Measurements from ENCODE around the gene SAP30BP. TPM values are rescaled to one million over a fixed set of nuclear protein-coding genes. Genes with fewer than 3 reads are reported as not detected.

Gene SAP30BP
- total and polyA plus RNA-seq, 2 of the 13 experiments (the other 11 are each of a cell fraction or from before 2014, with no cell fraction given): 67.7 to 99.4 TPM

DNA sequence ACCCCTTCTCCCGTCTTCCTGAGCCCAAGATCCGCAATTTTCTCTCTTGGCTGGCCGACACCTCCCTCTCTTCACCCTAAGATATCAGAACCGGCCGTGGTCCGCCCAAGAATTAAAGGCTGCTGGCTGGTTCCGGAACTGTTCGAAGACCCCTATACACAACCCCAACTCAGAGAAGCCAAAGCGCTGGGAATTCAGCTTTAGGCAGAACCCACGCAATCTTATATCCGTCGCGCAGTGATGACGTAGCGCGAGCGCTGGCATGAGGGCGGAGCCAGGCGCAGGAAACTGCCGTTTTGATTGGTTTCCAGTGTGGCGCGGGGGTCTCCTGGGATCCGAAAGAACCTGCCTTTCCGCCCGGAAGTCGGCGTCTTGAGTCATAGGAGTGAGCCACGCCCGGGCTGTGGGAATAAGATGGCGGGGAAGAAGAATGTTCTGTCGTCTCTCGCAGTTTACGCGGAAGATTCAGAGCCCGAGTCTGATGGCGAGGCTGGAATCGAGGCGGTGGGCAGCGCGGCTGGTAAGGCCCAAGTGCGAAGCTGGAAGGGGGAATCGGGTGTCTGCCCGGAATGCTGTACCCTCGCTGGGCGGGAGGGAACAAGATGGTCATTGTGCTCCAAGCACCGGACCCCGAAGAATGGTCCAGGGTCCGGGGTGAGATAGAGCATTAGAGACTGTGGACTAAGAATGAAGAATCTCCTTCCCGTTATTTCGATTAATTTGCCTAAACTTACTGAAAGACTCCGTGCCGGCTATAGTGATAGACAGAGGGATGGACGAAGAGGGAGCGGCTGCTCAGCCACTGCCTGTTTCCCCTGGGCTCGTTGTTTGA, at the start of gene SAP30BP, which contains the start of gene RECQL5 (continued):
- TF ChIP-seq, protein P1, sequence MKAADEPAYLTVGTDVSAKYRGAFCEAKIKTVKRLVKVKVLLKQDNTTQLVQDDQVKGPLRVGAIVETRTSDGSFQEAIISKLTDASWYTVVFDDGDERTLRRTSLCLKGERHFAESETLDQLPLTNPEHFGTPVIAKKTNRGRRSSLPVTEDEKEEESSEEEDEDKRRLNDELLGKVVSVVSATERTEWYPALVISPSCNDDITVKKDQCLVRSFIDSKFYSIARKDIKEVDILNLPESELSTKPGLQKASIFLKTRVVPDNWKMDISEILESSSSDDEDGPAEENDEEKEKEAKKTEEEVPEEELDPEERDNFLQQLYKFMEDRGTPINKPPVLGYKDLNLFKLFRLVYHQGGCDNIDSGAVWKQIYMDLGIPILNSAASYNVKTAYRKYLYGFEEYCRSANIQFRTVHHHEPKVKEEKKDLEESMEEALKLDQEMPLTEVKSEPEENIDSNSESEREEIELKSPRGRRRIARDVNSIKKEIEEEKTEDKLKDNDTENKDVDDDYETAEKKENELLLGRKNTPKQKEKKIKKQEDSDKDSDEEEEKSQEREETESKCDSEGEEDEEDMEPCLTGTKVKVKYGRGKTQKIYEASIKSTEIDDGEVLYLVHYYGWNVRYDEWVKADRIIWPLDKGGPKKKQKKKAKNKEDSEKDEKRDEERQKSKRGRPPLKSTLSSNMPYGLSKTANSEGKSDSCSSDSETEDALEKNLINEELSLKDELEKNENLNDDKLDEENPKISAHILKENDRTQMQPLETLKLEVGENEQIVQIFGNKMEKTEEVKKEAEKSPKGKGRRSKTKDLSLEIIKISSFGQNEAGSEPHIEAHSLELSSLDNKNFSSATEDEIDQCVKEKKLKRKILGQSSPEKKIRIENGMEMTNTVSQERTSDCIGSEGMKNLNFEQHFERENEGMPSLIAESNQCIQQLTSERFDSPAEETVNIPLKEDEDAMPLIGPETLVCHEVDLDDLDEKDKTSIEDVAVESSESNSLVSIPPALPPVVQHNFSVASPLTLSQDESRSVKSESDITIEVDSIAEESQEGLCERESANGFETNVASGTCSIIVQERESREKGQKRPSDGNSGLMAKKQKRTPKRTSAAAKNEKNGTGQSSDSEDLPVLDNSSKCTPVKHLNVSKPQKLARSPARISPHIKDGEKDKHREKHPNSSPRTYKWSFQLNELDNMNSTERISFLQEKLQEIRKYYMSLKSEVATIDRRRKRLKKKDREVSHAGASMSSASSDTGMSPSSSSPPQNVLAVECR (CRISPR knock-in tag; IDR thresholded peaks at IDR 0.05; ENCODE audit: borderline replicate concordance): peak; percentile 95
- TF ChIP-seq KLF9 (CRISPR knock-in tag; IDR thresholded peaks at IDR 0.05; ENCODE audit: low read depth) (no peak), ZNF234 (CRISPR knock-in tag; conservative IDR thresholded peaks at IDR 0.05) (no peak), BHLHE40 (IDR thresholded peaks at IDR 0.05; ENCODE audit: low read length) (no peak; the same call in 1 of the 2 replicates), ZNF768 (CRISPR knock-in tag; IDR thresholded peaks at IDR 0.05) (peak; percentile 62; the same call in 1 of the 2 replicates), SRSF4 (IDR thresholded peaks at IDR 0.05; ENCODE audit: low read depth, low read length, poor library complexity, severe bottlenecking) (no peak), MAFF (IDR thresholded peaks at IDR 0.05; ENCODE audit: low read depth, low read length) (0 out of 2 replicates have a peak, but pooled peaks have one; percentile 5), PHB2 (IDR thresholded peaks at IDR 0.05; ENCODE audit: partially characterized antibody) (no peak), ZSCAN20 (CRISPR knock-in tag; IDR thresholded peaks at IDR 0.05; ENCODE audit: borderline replicate concordance) (no peak), SRSF9 (IDR thresholded peaks at IDR 0.05; ENCODE audit: borderline replicate concordance, insufficient read depth, low read depth, low read length, poor library complexity, severe bottlenecking) (no peak), ZNF713 (CRISPR knock-in tag; IDR thresholded peaks at IDR 0.05) (peak; percentile 49; the same call in 1 of the 2 replicates), FOXK2 (IDR thresholded peaks at IDR 0.05) (0 out of 2 replicates have a peak, but pooled peaks have one; percentile 18), SP1 (IDR thresholded peaks at IDR 0.05) (no peak), SP1 (CRISPR knock-in tag; IDR thresholded peaks at IDR 0.05) (peak; percentile 82)
- TF ChIP-seq, protein P2, sequence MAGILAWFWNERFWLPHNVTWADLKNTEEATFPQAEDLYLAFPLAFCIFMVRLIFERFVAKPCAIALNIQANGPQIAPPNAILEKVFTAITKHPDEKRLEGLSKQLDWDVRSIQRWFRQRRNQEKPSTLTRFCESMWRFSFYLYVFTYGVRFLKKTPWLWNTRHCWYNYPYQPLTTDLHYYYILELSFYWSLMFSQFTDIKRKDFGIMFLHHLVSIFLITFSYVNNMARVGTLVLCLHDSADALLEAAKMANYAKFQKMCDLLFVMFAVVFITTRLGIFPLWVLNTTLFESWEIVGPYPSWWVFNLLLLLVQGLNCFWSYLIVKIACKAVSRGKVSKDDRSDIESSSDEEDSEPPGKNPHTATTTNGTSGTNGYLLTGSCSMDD (CRISPR knock-in tag; IDR thresholded peaks at IDR 0.05): no peak
- TF ChIP-seq, protein P3, sequence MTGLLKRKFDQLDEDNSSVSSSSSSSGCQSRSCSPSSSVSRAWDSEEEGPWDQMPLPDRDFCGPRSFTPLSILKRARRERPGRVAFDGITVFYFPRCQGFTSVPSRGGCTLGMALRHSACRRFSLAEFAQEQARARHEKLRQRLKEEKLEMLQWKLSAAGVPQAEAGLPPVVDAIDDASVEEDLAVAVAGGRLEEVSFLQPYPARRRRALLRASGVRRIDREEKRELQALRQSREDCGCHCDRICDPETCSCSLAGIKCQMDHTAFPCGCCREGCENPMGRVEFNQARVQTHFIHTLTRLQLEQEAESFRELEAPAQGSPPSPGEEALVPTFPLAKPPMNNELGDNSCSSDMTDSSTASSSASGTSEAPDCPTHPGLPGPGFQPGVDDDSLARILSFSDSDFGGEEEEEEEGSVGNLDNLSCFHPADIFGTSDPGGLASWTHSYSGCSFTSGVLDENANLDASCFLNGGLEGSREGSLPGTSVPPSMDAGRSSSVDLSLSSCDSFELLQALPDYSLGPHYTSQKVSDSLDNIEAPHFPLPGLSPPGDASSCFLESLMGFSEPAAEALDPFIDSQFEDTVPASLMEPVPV (CRISPR knock-in tag; IDR thresholded peaks at IDR 0.05): 0 out of 2 replicates have a peak, but pooled peaks have one; percentile 66
- TF ChIP-seq, protein P4, sequence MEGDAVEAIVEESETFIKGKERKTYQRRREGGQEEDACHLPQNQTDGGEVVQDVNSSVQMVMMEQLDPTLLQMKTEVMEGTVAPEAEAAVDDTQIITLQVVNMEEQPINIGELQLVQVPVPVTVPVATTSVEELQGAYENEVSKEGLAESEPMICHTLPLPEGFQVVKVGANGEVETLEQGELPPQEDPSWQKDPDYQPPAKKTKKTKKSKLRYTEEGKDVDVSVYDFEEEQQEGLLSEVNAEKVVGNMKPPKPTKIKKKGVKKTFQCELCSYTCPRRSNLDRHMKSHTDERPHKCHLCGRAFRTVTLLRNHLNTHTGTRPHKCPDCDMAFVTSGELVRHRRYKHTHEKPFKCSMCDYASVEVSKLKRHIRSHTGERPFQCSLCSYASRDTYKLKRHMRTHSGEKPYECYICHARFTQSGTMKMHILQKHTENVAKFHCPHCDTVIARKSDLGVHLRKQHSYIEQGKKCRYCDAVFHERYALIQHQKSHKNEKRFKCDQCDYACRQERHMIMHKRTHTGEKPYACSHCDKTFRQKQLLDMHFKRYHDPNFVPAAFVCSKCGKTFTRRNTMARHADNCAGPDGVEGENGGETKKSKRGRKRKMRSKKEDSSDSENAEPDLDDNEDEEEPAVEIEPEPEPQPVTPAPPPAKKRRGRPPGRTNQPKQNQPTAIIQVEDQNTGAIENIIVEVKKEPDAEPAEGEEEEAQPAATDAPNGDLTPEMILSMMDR (CRISPR knock-in tag; IDR thresholded peaks at IDR 0.05): 0 out of 2 replicates have a peak, but pooled peaks have one; percentile 15
